ENCODE results near the gene ADPRM. TPM values are rescaled to one million over a fixed set of nuclear protein-coding genes. Genes with fewer than 3 reads are reported as not detected.
"Not testable (repeated sequence)": the region's sequence is repeated elsewhere in the genome, so short reads cannot be mapped to it uniquely, and the experiment has no call there.

The ADPRM gene
- total and polyA plus RNA-seq, 4 donors: 3.7 to 10.8 (median 6.7) TPM

DNA sequence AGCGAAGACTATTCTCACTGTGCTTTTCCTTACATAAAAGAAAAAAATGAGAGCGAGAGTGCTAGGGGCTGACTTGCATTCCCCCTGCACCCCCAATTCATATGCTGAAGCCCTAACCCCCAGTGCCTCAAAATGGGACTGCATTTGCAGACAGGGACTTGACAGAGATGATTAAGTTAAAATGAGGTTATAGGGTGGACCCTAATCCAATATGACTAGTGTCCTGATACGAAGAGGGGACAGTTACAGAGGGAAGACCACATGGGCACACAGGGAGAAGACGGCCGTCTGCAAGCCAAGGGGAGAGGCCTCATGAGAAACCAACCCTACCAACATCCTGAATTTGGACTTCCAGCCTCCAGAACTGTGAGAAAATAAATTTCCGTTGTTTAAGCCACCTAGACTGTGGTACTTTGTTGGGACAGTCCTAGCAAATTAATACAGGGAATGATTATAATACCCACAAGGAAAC is 34.0 kb downstream of the ADPRM start:
- 89% methylated on average over 6 of the region's 6 CpGs for WGBS

DNA sequence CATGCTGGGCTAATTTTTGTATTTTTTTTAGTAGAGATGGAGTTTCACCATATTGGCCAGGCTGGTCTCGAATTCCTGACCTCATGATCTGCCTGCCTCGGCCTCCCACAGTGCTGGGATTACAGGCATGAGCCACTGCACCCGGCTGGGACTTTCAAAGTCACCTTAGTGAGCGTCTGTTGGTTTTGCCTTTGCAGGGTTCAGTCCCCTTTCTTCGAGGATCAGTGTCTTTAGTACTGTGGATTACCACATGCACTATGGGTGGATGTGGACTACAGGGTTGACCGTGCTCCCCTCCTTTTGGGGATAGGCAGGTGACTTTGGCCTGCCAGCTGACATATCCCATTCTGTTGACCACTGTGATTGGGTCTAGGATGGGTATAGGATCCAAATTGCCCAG is 34.7 kb downstream of the ADPRM start:
- H3K9ac ChIP-seq (ENCODE audit: low read depth in 1 of 2, low read length in 2 of 2); H3K9me3 ChIP-seq (ENCODE audit: control insufficient read depth in 4 of 4, low read length in 3 of 4); H3K27ac ChIP-seq (ENCODE audit: low read depth in 1 of 2, low read length in 2 of 2); H3K27me3 ChIP-seq (ENCODE audit: control insufficient read depth in 4 of 4, insufficient read depth in 4 of 4, low read length in 3 of 4); H3K4me3 ChIP-seq (ENCODE audit: low read depth in 1 of 3, low read length in 3 of 3); DNase-seq (ENCODE audit: low spot score); H3K36me3 ChIP-seq (ENCODE audit: control insufficient read depth in 4 of 4, insufficient read depth in 3 of 4, low read depth in 1 of 4, low read length in 3 of 4): not testable (repeated sequence)
- H3K4me1 ChIP-seq (ENCODE audit: control insufficient read depth in 4 of 4, insufficient read depth in 4 of 4, low read length in 3 of 4): peaks cover 0 to 28% (median 23%) of the 10 kb centered on the region in 4 donors
- 81% methylated on average over 6 of the region's 6 CpGs for WGBS

More for the DNA sequence above, 34.0 kb downstream of the ADPRM start:
- Histone ChIP-seq H3K4me1 (ENCODE audit: control insufficient read depth in 4 of 4, insufficient read depth in 4 of 4, low read length in 3 of 4) (peaks cover 0 to 28% (median 22%) of the 10 kb centered on the region in 4 donors), H3K27ac (ENCODE audit: low read depth in 1 of 2, low read length in 2 of 2) (peak overlapping the region; percentile 41 to 74), H3K4me3 (ENCODE audit: low read depth in 1 of 3, low read length in 3 of 3) (peak overlapping the region in 1 of 3 donors; percentile 60), H3K9me3 (ENCODE audit: control insufficient read depth in 4 of 4, low read length in 3 of 4) (no peaks in the 10 kb centered on the region), H3K27me3 (ENCODE audit: control insufficient read depth in 4 of 4, insufficient read depth in 4 of 4, low read length in 3 of 4) (no peaks in the 10 kb centered on the region), H3K36me3 (ENCODE audit: control insufficient read depth in 4 of 4, insufficient read depth in 3 of 4, low read depth in 1 of 4, low read length in 3 of 4) (no peaks in the 10 kb centered on the region), H3K9ac (ENCODE audit: low read depth in 1 of 2, low read length in 2 of 2) (no peak overlapping the region)
- TF ChIP-seq RXRA (IDR thresholded peaks at IDR 0.05) (no peak), NR2F2 (IDR thresholded peaks at IDR 0.05) (no peak), CTCF (IDR thresholded peaks at IDR 0.05; ENCODE audit: low read depth, low read length, missing input control) (no peak), HNF4G (IDR thresholded peaks at IDR 0.05) (no peak), FOXA1 (IDR thresholded peaks at IDR 0.05) (no peak), YY1 (IDR thresholded peaks at IDR 0.05) (no peak), EGR1 (IDR thresholded peaks at IDR 0.05; ENCODE audit: low read depth in 2 of 2) (no peak), GABPA (IDR thresholded peaks at IDR 0.05 in 1 of 2, conservative IDR thresholded peaks at IDR 0.05 in 1 of 2) (no peak), FOXA2 (IDR thresholded peaks at IDR 0.05) (no peak), JUND (IDR thresholded peaks at IDR 0.05) (no peak), SP1 (IDR thresholded peaks at IDR 0.05) (no peak), RAD21 (IDR thresholded peaks at IDR 0.05) (no peak)
- TF ChIP-seq, protein P1, sequence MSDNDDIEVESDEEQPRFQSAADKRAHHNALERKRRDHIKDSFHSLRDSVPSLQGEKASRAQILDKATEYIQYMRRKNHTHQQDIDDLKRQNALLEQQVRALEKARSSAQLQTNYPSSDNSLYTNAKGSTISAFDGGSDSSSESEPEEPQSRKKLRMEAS (IDR thresholded peaks at IDR 0.05): no peak
- no peak for DNase-seq (ENCODE audit: low spot score)

- DNase-seq (ENCODE audit: low spot score): no peak
- no peaks in the 10 kb centered on the region for H3K9me3 ChIP-seq (ENCODE audit: control insufficient read depth in 4 of 4, low read length in 3 of 4)
- no peak overlapping the region for H3K4me3 ChIP-seq (ENCODE audit: low read depth in 1 of 3, low read length in 3 of 3)
- H3K9ac ChIP-seq (ENCODE audit: low read depth in 1 of 2, low read length in 2 of 2): no peak overlapping the region
- no peaks in the 10 kb centered on the region for H3K36me3 ChIP-seq (ENCODE audit: control insufficient read depth in 4 of 4, insufficient read depth in 3 of 4, low read depth in 1 of 4, low read length in 3 of 4)
- H3K27me3 ChIP-seq (ENCODE audit: control insufficient read depth in 4 of 4, insufficient read depth in 4 of 4, low read length in 3 of 4): no peaks in the 10 kb centered on the region
- no peak overlapping the region for H3K27ac ChIP-seq (ENCODE audit: low read depth in 1 of 2, low read length in 2 of 2)
- peaks cover 6 to 33% (median 27%) of the 10 kb centered on the region in 4 donors for H3K4me1 ChIP-seq (ENCODE audit: control insufficient read depth in 4 of 4, insufficient read depth in 4 of 4, low read length in 3 of 4)
- no peak for TF ChIP-seq RAD21 (IDR thresholded peaks at IDR 0.05)
- TF ChIP-seq HNF4G (IDR thresholded peaks at IDR 0.05): no peak
- no peak for TF ChIP-seq GABPA (IDR thresholded peaks at IDR 0.05 in 1 of 2, conservative IDR thresholded peaks at IDR 0.05 in 1 of 2)
- no peak for TF ChIP-seq FOXA2 (IDR thresholded peaks at IDR 0.05)
- TF ChIP-seq, protein P1 (IDR thresholded peaks at IDR 0.05): no peak
- no peak for TF ChIP-seq RXRA (IDR thresholded peaks at IDR 0.05)
- 67% methylated on average over 3 of the region's 3 CpGs for WGBS
Measured at GRCh38 chr17:10733666-10734065, 36.3 kb downstream of the ADPRM start.

All from liver (tissue), 9 donors.